ENCODE results near the gene SRSF10.

Gene SRSF10

GRCh38 chr1:24005163-24005562 lies 25.0 kb upstream of the SRSF10 start:
- Histone ChIP-seq H3K36me3 (ENCODE audit: low read length) (no peaks in the 10 kb centered on the region), H3K9ac (ENCODE audit: low read length) (no peak overlapping the region), H3K27me3 (ENCODE audit: low read length) (no peaks in the 10 kb centered on the region), H3K9me2 (replicated peaks; ENCODE audit: insufficient read depth, low read length) (no peaks in the 10 kb centered on the region), H3K27ac (ENCODE audit: low read depth, low read length) (no peak overlapping the region), H3K4me2 (ENCODE audit: low read depth, low read length, poor library complexity, severe bottlenecking) (no peak overlapping the region), H2AFZ (ENCODE audit: low read depth, low read length, severe bottlenecking) (no peak overlapping the region), H3K4me3 (ENCODE audit: insufficient read depth, low read length, poor library complexity, severe bottlenecking) (no peak overlapping the region), H3F3A (ENCODE audit: insufficient read depth) (no peaks in the 10 kb centered on the region), H4K20me1 (ENCODE audit: low read depth, low read length) (no peaks in the 10 kb centered on the region), H3K79me2 (ENCODE audit: insufficient read depth, low read length) (no peaks in the 10 kb centered on the region), H3K9me3 (ENCODE audit: insufficient read depth, low read length) (no peaks in the 10 kb centered on the region)
- no peak for TF ChIP-seq CTCF (IDR thresholded peaks at IDR 0.05; ENCODE audit: insufficient read depth, low read length, poor library complexity, severe bottlenecking)
- TF ChIP-seq EZH2phosphoT487 (conservative IDR thresholded peaks at IDR 0.05; ENCODE audit: low read length): no peak

- no peak overlapping the region for H3K4me2 ChIP-seq (ENCODE audit: low read depth, low read length, poor library complexity, severe bottlenecking)
- no peaks in the 10 kb centered on the region for H3K79me2 ChIP-seq (ENCODE audit: insufficient read depth, low read length)
- no peaks in the 10 kb centered on the region for H3K36me3 ChIP-seq (ENCODE audit: low read length)
- H3K9me2 ChIP-seq (replicated peaks; ENCODE audit: insufficient read depth, low read length): no peaks in the 10 kb centered on the region
- H2AFZ ChIP-seq (ENCODE audit: low read depth, low read length, severe bottlenecking): no peak overlapping the region
- no peaks in the 10 kb centered on the region for H4K20me1 ChIP-seq (ENCODE audit: low read depth, low read length)
- H3K9me3 ChIP-seq (ENCODE audit: insufficient read depth, low read length): no peaks in the 10 kb centered on the region
- TF ChIP-seq CTCF (IDR thresholded peaks at IDR 0.05; ENCODE audit: insufficient read depth, low read length, poor library complexity, severe bottlenecking) (no peak), EZH2phosphoT487 (conservative IDR thresholded peaks at IDR 0.05; ENCODE audit: low read length) (no peak)
- H3F3A ChIP-seq (ENCODE audit: insufficient read depth): no peaks in the 10 kb centered on the region
- H3K27me3 ChIP-seq (ENCODE audit: low read length): no peaks in the 10 kb centered on the region
- H3K4me3 ChIP-seq (ENCODE audit: insufficient read depth, low read length, poor library complexity, severe bottlenecking): no peak overlapping the region
- no peak overlapping the region for H3K27ac ChIP-seq (ENCODE audit: low read depth, low read length)
- H3K9ac ChIP-seq (ENCODE audit: low read length): no peak overlapping the region
Observed at GRCh38 chr1:24004132-24004531, 24.0 kb upstream of the SRSF10 start.

GRCh38 chr1:24003331-24003972 lies 23.3 kb upstream of the SRSF10 start:
- no peak overlapping the region for H2AFZ ChIP-seq (ENCODE audit: low read depth, low read length, severe bottlenecking)

More at GRCh38 chr1:24003331-24003972, 23.3 kb upstream of the SRSF10 start:
- H3K9me2 ChIP-seq (replicated peaks; ENCODE audit: insufficient read depth, low read length): no peaks in the 10 kb centered on the region
- H3K4me3 ChIP-seq (ENCODE audit: insufficient read depth, low read length, poor library complexity, severe bottlenecking): no peak overlapping the region
- H3K79me2 ChIP-seq (ENCODE audit: insufficient read depth, low read length): no peaks in the 10 kb centered on the region
- H3K9ac ChIP-seq (ENCODE audit: low read length): no peak overlapping the region
- H3K9me3 ChIP-seq (ENCODE audit: insufficient read depth, low read length): no peaks in the 10 kb centered on the region
- no peaks in the 10 kb centered on the region for H3F3A ChIP-seq (ENCODE audit: insufficient read depth)
- no peaks in the 10 kb centered on the region for H3K27me3 ChIP-seq (ENCODE audit: low read length)
- H3K36me3 ChIP-seq (ENCODE audit: low read length): no peaks in the 10 kb centered on the region
- TF ChIP-seq EZH2phosphoT487 (conservative IDR thresholded peaks at IDR 0.05; ENCODE audit: low read length): no peak
- TF ChIP-seq CTCF (IDR thresholded peaks at IDR 0.05; ENCODE audit: insufficient read depth, low read length, poor library complexity, severe bottlenecking): no peak
- H4K20me1 ChIP-seq (ENCODE audit: low read depth, low read length): no peaks in the 10 kb centered on the region
- no peak overlapping the region for H3K4me2 ChIP-seq (ENCODE audit: low read depth, low read length, poor library complexity, severe bottlenecking)
- H3K27ac ChIP-seq (ENCODE audit: low read depth, low read length): no peak overlapping the region

Measured in SU-DHL-6 (cell line).